ENCODE measurements around the gene NDUFAF8. TPM values are rescaled to one million over a fixed set of nuclear protein-coding genes. Genes with fewer than 3 reads are reported as not detected.

Gene NDUFAF8
- total RNA-seq, 1 donor from 2014 or later, result 31.6 TPM

DNA sequence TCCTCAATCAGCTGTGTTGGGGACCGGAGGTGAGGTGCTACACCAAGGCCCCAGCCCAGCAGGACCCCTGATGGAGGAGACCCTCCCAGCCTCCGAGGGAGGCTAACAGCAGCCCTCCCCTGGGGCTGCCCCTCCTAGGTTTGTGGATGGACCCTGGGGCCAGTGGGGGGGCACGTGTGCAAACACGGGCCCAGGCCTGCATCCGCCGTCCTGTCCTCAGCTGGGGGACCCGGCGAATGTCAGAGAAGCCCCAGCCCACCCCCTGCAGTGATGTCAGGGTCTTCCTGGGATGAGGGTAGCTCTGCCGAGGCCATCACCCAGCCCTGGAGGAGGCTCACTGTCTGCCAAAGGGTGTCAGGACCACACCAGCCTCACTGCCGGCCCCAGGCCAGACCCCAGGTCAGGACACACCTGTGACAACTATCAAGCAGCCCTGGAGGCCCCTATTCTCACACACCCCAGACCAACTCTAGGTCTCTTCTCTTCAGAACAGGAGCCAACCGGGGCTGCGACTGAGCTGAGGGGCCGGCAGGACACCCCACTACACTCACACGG lies 43.1 kb upstream of the NDUFAF8 start:
- no peak overlapping the region for H3K4me3 ChIP-seq (ENCODE audit: low read depth, low read length)
- TF ChIP-seq, protein P1, sequence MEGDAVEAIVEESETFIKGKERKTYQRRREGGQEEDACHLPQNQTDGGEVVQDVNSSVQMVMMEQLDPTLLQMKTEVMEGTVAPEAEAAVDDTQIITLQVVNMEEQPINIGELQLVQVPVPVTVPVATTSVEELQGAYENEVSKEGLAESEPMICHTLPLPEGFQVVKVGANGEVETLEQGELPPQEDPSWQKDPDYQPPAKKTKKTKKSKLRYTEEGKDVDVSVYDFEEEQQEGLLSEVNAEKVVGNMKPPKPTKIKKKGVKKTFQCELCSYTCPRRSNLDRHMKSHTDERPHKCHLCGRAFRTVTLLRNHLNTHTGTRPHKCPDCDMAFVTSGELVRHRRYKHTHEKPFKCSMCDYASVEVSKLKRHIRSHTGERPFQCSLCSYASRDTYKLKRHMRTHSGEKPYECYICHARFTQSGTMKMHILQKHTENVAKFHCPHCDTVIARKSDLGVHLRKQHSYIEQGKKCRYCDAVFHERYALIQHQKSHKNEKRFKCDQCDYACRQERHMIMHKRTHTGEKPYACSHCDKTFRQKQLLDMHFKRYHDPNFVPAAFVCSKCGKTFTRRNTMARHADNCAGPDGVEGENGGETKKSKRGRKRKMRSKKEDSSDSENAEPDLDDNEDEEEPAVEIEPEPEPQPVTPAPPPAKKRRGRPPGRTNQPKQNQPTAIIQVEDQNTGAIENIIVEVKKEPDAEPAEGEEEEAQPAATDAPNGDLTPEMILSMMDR (IDR thresholded peaks at IDR 0.05; ENCODE audit: insufficient read depth, low read length, severe bottlenecking), result no peak
- no peaks in the 10 kb centered on the region for H3K27me3 ChIP-seq (ENCODE audit: control insufficient read depth, insufficient read depth, low read length)
- no peak for DNase-seq (ENCODE audit: low read depth)
- FAIRE-seq, result no peak
- H3K36me3 ChIP-seq (ENCODE audit: control insufficient read depth, insufficient read depth, low read length), result peaks cover 1% of the 10 kb centered on the region

- Histone ChIP-seq H3K36me3 (ENCODE audit: control insufficient read depth, insufficient read depth, low read length) (peaks cover 1% of the 10 kb centered on the region), H3K4me3 (ENCODE audit: low read depth, low read length) (no peak overlapping the region), H3K27me3 (ENCODE audit: control insufficient read depth, insufficient read depth, low read length) (no peaks in the 10 kb centered on the region)
- FAIRE-seq (no peak), DNase-seq (ENCODE audit: low read depth) (no peak)
- TF ChIP-seq, protein P1 (IDR thresholded peaks at IDR 0.05; ENCODE audit: insufficient read depth, low read length, severe bottlenecking), result no peak
Measured at GRCh38 chr17:81196505-81197408, 42.4 kb upstream of the NDUFAF8 start.

- Histone ChIP-seq H3K4me3 (ENCODE audit: low read depth, low read length) (no peak overlapping the region), H3K36me3 (ENCODE audit: control insufficient read depth, insufficient read depth, low read length) (peaks cover 1% of the 10 kb centered on the region), H3K27me3 (ENCODE audit: control insufficient read depth, insufficient read depth, low read length) (no peaks in the 10 kb centered on the region)
- TF ChIP-seq, protein P1 (IDR thresholded peaks at IDR 0.05; ENCODE audit: insufficient read depth, low read length, severe bottlenecking), result no peak
- no peak for DNase-seq (ENCODE audit: low read depth)
- FAIRE-seq, result no peak
Measured at GRCh38 chr17:81197409-81197795, 41.7 kb upstream of the NDUFAF8 start.

- Histone ChIP-seq H3K36me3 (ENCODE audit: control insufficient read depth, insufficient read depth, low read length) (peaks cover 1% of the 10 kb centered on the region), H3K4me3 (ENCODE audit: low read depth, low read length) (no peak overlapping the region), H3K27me3 (ENCODE audit: control insufficient read depth, insufficient read depth, low read length) (no peaks in the 10 kb centered on the region)
- DNase-seq (ENCODE audit: low read depth) (no peak), FAIRE-seq (no peak)
- TF ChIP-seq, protein P1 (IDR thresholded peaks at IDR 0.05; ENCODE audit: insufficient read depth, low read length, severe bottlenecking), result no peak
Measured at GRCh38 chr17:81197831-81198490, 41.2 kb upstream of the NDUFAF8 start.

DNA sequence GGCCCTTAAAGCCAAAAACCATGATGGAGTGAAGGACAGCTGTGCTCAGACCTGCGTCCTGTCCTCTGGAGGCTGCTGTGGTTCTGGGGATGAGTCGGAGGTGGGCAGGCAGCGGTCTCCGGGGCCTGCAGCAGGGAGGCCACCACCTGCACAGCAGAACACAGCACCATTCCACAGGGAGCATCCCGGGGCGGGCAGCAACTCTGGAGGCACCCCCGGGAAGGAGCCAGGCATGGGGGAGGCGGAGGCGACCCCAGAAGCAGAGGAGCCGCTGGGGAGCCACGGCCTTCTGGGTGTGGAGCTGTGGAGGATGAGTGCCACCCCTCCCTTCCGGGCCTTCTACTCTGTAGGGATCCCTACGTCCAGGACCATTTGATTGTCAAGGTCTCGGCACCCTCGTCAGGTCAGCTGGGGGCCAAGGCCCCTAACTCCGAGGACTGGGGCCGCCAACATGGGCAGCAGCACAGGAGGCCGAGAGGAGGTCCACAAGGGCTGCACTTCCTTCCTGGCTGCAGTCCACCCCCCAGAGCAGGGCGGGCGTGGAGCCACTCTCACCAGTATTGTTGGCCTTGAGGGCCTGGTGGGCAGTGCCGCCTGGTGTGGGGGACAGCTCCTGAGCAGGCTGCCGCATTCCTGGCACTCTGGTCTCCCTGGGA lies 40.2 kb upstream of the NDUFAF8 start:
- FAIRE-seq, result no peak
- DNase-seq (ENCODE audit: low read depth), result no peak
- TF ChIP-seq, protein P1 (IDR thresholded peaks at IDR 0.05; ENCODE audit: insufficient read depth, low read length, severe bottlenecking), result no peak
- Histone ChIP-seq H3K4me3 (ENCODE audit: low read depth, low read length) (no peak overlapping the region), H3K36me3 (ENCODE audit: control insufficient read depth, insufficient read depth, low read length) (peaks cover 1% of the 10 kb centered on the region), H3K27me3 (ENCODE audit: control insufficient read depth, insufficient read depth, low read length) (no peaks in the 10 kb centered on the region)

Measured in bronchial epithelial cell (primary cell).